Stimulated activated CD8-positive, alpha-beta memory T cell treated with anti-CD3 and anti-CD28 coated beads, Interleukin-15, amount 100 ng/mL, for 24 hours (primary cell): ENCODE measurements around the gene MAN2A1.
"Not testable (repeated sequence)": the region's sequence is repeated elsewhere in the genome, so short reads cannot be mapped to it uniquely, and the experiment has no call there.

Experiments
- DNase-seq: peaks from one replicate; pipeline ENCODE4 v3.0.0-alpha.2; 2020; ENCODE audit warnings: low read depth

The MAN2A1 gene

GRCh38 chr5:109756543-109757185, 66.9 kb downstream of the MAN2A1 start:
- no peak for DNase-seq

GRCh38 chr5:109757490-109757889, 67.8 kb downstream of the MAN2A1 start:
- DNase-seq: no peak

GRCh38 chr5:109759306-109759705, 69.6 kb downstream of the MAN2A1 start:
- no peak for DNase-seq

- DNase-seq: not testable (repeated sequence)
Observed at GRCh38 chr5:109760130-109760529, 70.4 kb downstream of the MAN2A1 start.

GRCh38 chr5:109762821-109763220, 73.1 kb downstream of the MAN2A1 start:
- no peak for DNase-seq

GRCh38 chr5:109767184-109767995, 77.7 kb downstream of the MAN2A1 start:
- DNase-seq: no peak

GRCh38 chr5:109767997-109768396, 78.3 kb downstream of the MAN2A1 start:
- no peak for DNase-seq

GRCh38 chr5:109769597-109770291, 80.0 kb downstream of the MAN2A1 start:
- DNase-seq: no peak

- no peak for DNase-seq
Observed at GRCh38 chr5:109775130-109775529, 85.4 kb downstream of the MAN2A1 start.

GRCh38 chr5:109779036-109779735, 89.5 kb downstream of the MAN2A1 start:
- no peak for DNase-seq

- DNase-seq: no peak
Observed at GRCh38 chr5:109784687-109785086, 95.0 kb downstream of the MAN2A1 start.

GRCh38 chr5:109786206-109786855, 96.6 kb downstream of the MAN2A1 start:
- DNase-seq: no peak

GRCh38 chr5:109788596-109788995, 98.9 kb downstream of the MAN2A1 start:
- DNase-seq: no peak

GRCh38 chr5:109792613-109793012, 102.9 kb downstream of the MAN2A1 start:
- no peak for DNase-seq

GRCh38 chr5:109803854-109804253, 114.1 kb downstream of the MAN2A1 start:
- DNase-seq: no peak

- DNase-seq: no peak
Observed at GRCh38 chr5:109805472-109805871, 115.7 kb downstream of the MAN2A1 start.

- no peak for DNase-seq
Observed at GRCh38 chr5:109805883-109806282, 116.2 kb downstream of the MAN2A1 start.

GRCh38 chr5:109812698-109813097, 123.0 kb downstream of the MAN2A1 start:
- no peak for DNase-seq

GRCh38 chr5:109816732-109817131, 127.0 kb downstream of the MAN2A1 start:
- DNase-seq: no peak

GRCh38 chr5:109819878-109820277, 130.2 kb downstream of the MAN2A1 start:
- DNase-seq: no peak

GRCh38 chr5:109823597-109823996, 133.9 kb downstream of the MAN2A1 start:
- DNase-seq: no peak

- DNase-seq: no peak
Observed at GRCh38 chr5:109825450-109825849, 135.7 kb downstream of the MAN2A1 start.
